IMR-90 (cell line): ENCODE results near the gene DYNC2H1. TPM values are rescaled to one million over a fixed set of nuclear protein-coding genes. Genes with fewer than 3 reads are reported as not detected.

Experiments used
- ATAC-seq: fragments of 200-7000 bp; cut with Tn5 transposase; 2 replicates; pipeline ENCODE4 v1.9.1; 2020; ENCODE audit warnings: low read depth, mild to moderate bottlenecking, moderate library complexity
- BruUV-seq: library from RNA; stranded (reverse); fragments of 400-500 nt; replicated peaks from 2 replicates; lab custom pipeline; 2021; lab: Mats Ljungman, UMichigan
- CTCF ChIA-PET: fragments of 300-600 bp; formaldehyde crosslinking; extraction: SDS; loops from one replicate; lab custom pipeline; 2021; ENCODE audit warnings: antibody characterized with exemption; lab: Yijun Ruan, JAX
- POLR2A ChIA-PET: fragments of 300-600 bp; sonication (Branson Sonifier 250); formaldehyde crosslinking; loops from one replicate; lab custom pipeline; 2022; ENCODE audit warnings: antibody characterized with exemption; ENCODE audit not compliant: unreplicated experiment; lab: Charles Lee
- DNase-seq: peaks from one replicate; pipeline ENCODE4 v3.0.0; 2013
- H2AFZ ChIP-seq: replicated peaks from 2 replicates; pipeline ENCODE3; 2013; ENCODE audit warnings: low read length, mild to moderate bottlenecking; ENCODE audit not compliant: poor library complexity
- H2AK5ac ChIP-seq: 2 replicates; pipeline ENCODE4 v1.6.1; 2013; ENCODE audit warnings: low read depth, low read length, inconsistent platforms
- H2AK9ac ChIP-seq: replicated peaks from 2 replicates; pipeline ENCODE3; 2013; ENCODE audit warnings: mild to moderate bottlenecking, low read depth, low read length, moderate library complexity; ENCODE audit not compliant: poor library complexity
- H2BK120ac ChIP-seq: 2 replicates; pipeline ENCODE4 v1.6.1; 2013; ENCODE audit warnings: low read depth, low read length, inconsistent platforms
- H2BK15ac ChIP-seq: 3 replicates; pipeline ENCODE4 v1.6.1; 2013; ENCODE audit warnings: low read depth, low read length, inconsistent platforms
- H2BK20ac ChIP-seq: 2 replicates; pipeline ENCODE4 v1.6.1; 2013; ENCODE audit warnings: low read depth, mild to moderate bottlenecking, inconsistent platforms, low read length, moderate library complexity
- H2BK5ac ChIP-seq: 2 replicates; pipeline ENCODE4 v1.6.1; 2013; ENCODE audit warnings: mild to moderate bottlenecking, low read depth, low read length, inconsistent platforms; ENCODE audit not compliant: poor library complexity, severe bottlenecking
- H3K14ac ChIP-seq: replicated peaks from 2 replicates; pipeline ENCODE4 v1.6.1; 2013; ENCODE audit warnings: low read depth, low read length, inconsistent platforms
- H3K18ac ChIP-seq: 2 replicates; pipeline ENCODE4 v1.6.1; 2013; ENCODE audit warnings: low read depth, low read length, control low read depth
- H3K23ac ChIP-seq: 2 replicates; pipeline ENCODE4 v1.6.1; 2013; ENCODE audit warnings: low read depth, low read length, inconsistent platforms
- H3K27ac ChIP-seq: 2 replicates; pipeline ENCODE4 v1.5.1; 2013; ENCODE audit warnings: mild to moderate bottlenecking, control low read depth, low read length; ENCODE audit not compliant: insufficient read depth
- H3K27me3 ChIP-seq: 2 replicates; pipeline ENCODE4 v1.6.1; 2013; ENCODE audit warnings: low read length; ENCODE audit not compliant: control insufficient read depth, insufficient read depth
- H3K36me3 ChIP-seq: 2 replicates; pipeline ENCODE4 v1.6.1; 2013; ENCODE audit warnings: low read length, mixed read lengths; ENCODE audit not compliant: control insufficient read depth, insufficient read depth
- H3K4ac ChIP-seq: 2 replicates; pipeline ENCODE4 v1.6.1; 2013; ENCODE audit warnings: low read depth, low read length, inconsistent platforms
- H3K4me1 ChIP-seq: 2 replicates; pipeline ENCODE4 v1.6.1; 2013; ENCODE audit warnings: low read length, mixed read lengths; ENCODE audit not compliant: control insufficient read depth, insufficient read depth
- H3K4me2 ChIP-seq: 2 replicates; pipeline ENCODE4 v1.6.1; 2013; ENCODE audit warnings: low read depth, mild to moderate bottlenecking, control low read depth, low read length, moderate library complexity
- H3K4me3 ChIP-seq: 2 replicates; pipeline ENCODE4 v1.5.1; 2013; ENCODE audit warnings: low read depth, mild to moderate bottlenecking, control low read depth, low read length, moderate library complexity; ENCODE audit not compliant: insufficient read depth
- H3K56ac ChIP-seq: 2 replicates; pipeline ENCODE4 v1.6.1; 2013; ENCODE audit warnings: low read length, inconsistent platforms; ENCODE audit not compliant: insufficient read depth; ENCODE audit errors: extremely low read depth
- H3K79me1 ChIP-seq, 2 experiments: 2 replicates each; pipeline ENCODE4 v1.6.1; 2013; ENCODE audit warnings: low read length in 2 of 2, inconsistent platforms in 1 of 2, low read depth in 1 of 2
- H3K9ac ChIP-seq: 2 replicates; pipeline ENCODE4 v1.6.1; 2013; ENCODE audit warnings: low read depth, low read length, control low read depth
- H3K9me1 ChIP-seq: 2 replicates; pipeline ENCODE4 v1.6.1; 2013; ENCODE audit warnings: low read length, inconsistent platforms; ENCODE audit not compliant: insufficient read depth
- H3K9me3 ChIP-seq: 2 replicates; pipeline ENCODE4 v1.6.1; 2013; ENCODE audit warnings: low read length; ENCODE audit not compliant: control insufficient read depth, insufficient read depth
- H4K20me1 ChIP-seq: 2 replicates; pipeline ENCODE4 v1.6.1; 2013; ENCODE audit warnings: low read length, inconsistent platforms; ENCODE audit not compliant: insufficient read depth
- H4K5ac ChIP-seq: 2 replicates; pipeline ENCODE4 v1.6.1; 2013; ENCODE audit warnings: mild to moderate bottlenecking, low read depth, low read length, control low read depth
- H4K8ac ChIP-seq, 2 experiments: 2 replicates each; pipeline ENCODE4 v1.6.1; 2013; ENCODE audit warnings: low read depth in 2 of 2, low read length in 2 of 2, control low read depth in 1 of 2, inconsistent platforms in 1 of 2
- H4K91ac ChIP-seq: 2 replicates; pipeline ENCODE4 v1.6.1; 2013; ENCODE audit warnings: low read depth, low read length, inconsistent platforms; ENCODE audit not compliant: insufficient read depth
- BHLHE40 ChIP-seq: fragments of 150-350 bp; IDR thresholded peaks from 2 replicates; pipeline ENCODE4 v1.6.1; 2016; ENCODE audit warnings: mild to moderate bottlenecking, low read depth, low read length
- WGBS, 2 experiments: methylation state at CpG; one replicate each; pipeline versions ENCODE4 v1.1.5 to v1.1.7; 2013; ENCODE audit warnings: missing lambda C conversion rate in 2 of 2; ENCODE audit not compliant: insufficient read length in 1 of 2; ENCODE audit errors: extremely low coverage in 2 of 2; 5-methylcytosine and 5-hydroxymethylcytosine counted together
- dilution Hi-C: fragments of 300-500 bp; cut with HindIII; formaldehyde crosslinking; loops from one replicate; pipeline ENCODE4 v1.14.3; 2018; ENCODE audit warnings: low sequenced_read_pairs; ENCODE audit not compliant: unreplicated experiment
- in situ Hi-C: fragments of 300-500 bp; cut with MboI; formaldehyde crosslinking; loops from 3 replicates; pipeline ENCODE4 v1.14.3; 2019; ENCODE audit warnings: low sequenced_read_pairs, inconsistent platforms, mixed read lengths
- intact Hi-C: fragments of 100-400 bp; cut with micrococcal nuclease; formaldehyde crosslinking; loops from 2 replicates; pipeline ENCODE4 v1.10.0; 2022
- polyA plus RNA-seq, 3 experiments: library from polyadenylated mRNA; depleted of rRNA; stranded (reverse); fragments of >200 nt; gene quantifications; 2 replicates each; pipeline ENCODE4 v1.2.3, GENCODE V29; 2012; ENCODE audit warnings: low replicate concordance in 1 of 3
- total RNA-seq: library from RNA; depleted of rRNA; stranded (reverse); fragments of >200 nt; gene quantifications from 2 replicates; pipeline ENCODE4 v1.2.3, GENCODE V29; 2012

Gene DYNC2H1
- total and polyA plus RNA-seq, 2 of the 4 experiments (the other 2 are of a cell fraction) = 5.7 to 21.0 TPM

DNA sequence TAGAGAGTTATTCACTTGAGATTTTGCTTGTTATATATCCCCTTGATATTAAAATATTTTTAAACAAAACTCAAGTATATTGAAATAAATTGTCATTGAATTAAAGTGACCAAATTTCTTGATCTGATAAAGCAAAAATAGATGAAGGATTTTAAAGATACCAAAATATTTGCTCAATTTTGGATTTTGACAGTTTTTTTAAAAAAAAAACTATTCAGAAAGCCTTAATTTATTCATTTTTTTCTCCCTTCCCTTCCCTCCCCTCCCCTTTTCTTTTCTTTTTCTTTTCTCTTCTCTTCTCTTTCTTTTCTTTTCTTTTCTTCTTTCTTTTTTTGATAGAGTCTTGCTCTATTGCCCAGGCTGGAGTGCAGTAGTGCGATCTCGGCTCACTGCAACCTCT, 163.7 kb downstream of the DYNC2H1 start:
- Histone ChIP-seq H4K91ac (no peak overlapping the region), H3K4me3 (no peak overlapping the region), H3K4ac (no peak overlapping the region), H3K9me1 (no peaks in the 10 kb centered on the region), H3K27me3 (no peaks in the 10 kb centered on the region), H3K4me1 (no peaks in the 10 kb centered on the region), H4K8ac (no peak overlapping the region), H2BK120ac (no peak overlapping the region), H3K56ac (no peak overlapping the region), H2AFZ (no peak overlapping the region), H3K9ac (no peak overlapping the region), H3K14ac (no peak overlapping the region), H2AK5ac (no peak overlapping the region), H4K20me1 (no peaks in the 10 kb centered on the region), H2BK5ac (no peak overlapping the region), H2AK9ac (no peak overlapping the region), H3K79me1 (no peaks in the 10 kb centered on the region), H3K9me3 (no peaks in the 10 kb centered on the region), H3K23ac (no peak overlapping the region), H3K27ac (no peak overlapping the region), H3K4me2 (no peak overlapping the region), H2BK20ac (no peak overlapping the region), H4K5ac (no peak overlapping the region), H3K18ac (no peak overlapping the region), H3K36me3 (no peaks in the 10 kb centered on the region), H2BK15ac (no peak overlapping the region)
- dilution Hi-C loops (no loop called here), intact Hi-C loops (no loop called here), in situ Hi-C loops (no loop called here)
- DNase-seq (no peak), ATAC-seq (no peak)
- TF ChIP-seq BHLHE40 = no peak
- POLR2A ChIA-PET = no interaction called here
- no CpG with 5 or more reads among the region's 2 CpGs for WGBS, 2 experiments
- no TSS peak for BruUV-seq
- CTCF ChIA-PET = no interaction called here
